HepG2 (cell line): Measurements from ENCODE around the gene TMEM80. TPM values are rescaled to one million over a fixed set of nuclear protein-coding genes. Genes with fewer than 3 reads are reported as not detected.

Experiments
- ATAC-seq: fragments of 200-7000 bp; cut with Tn5 transposase; 3 replicates; pipeline ENCODE4 v1.9.1; 2020; ENCODE audit warnings: mild to moderate bottlenecking, moderate library complexity
- BruUV-seq: library from RNA; stranded (reverse); fragments of 400-500 nt; replicated peaks from 2 replicates; lab custom pipeline; 2021; lab: Mats Ljungman, UMichigan
- CTCF ChIA-PET: fragments of 300-600 bp; formaldehyde crosslinking; extraction: SDS; loops from one replicate; lab custom pipeline; 2021; ENCODE audit warnings: low total read pairs, inconsistent platforms, low intra/inter-chr PET ratio; lab: Yijun Ruan, JAX
- POLR2A ChIA-PET: fragments of 350-600 bp; sonication (Branson Sonifier 250); formaldehyde crosslinking; loops from one replicate; lab custom pipeline; 2020; ENCODE audit warnings: antibody characterized with exemption, inconsistent platforms; lab: Yijun Ruan, JAX
- DNase-seq: peaks from one replicate; pipeline ENCODE4 v3.0.0-alpha.2; 2015; ENCODE audit warnings: low spot score
- FAIRE-seq: peaks from 3 replicates; lab custom pipeline; 2011; peaks lifted over from hg19 to GRCh38; lab: Jason Lieb, UNC
- H2AFZ ChIP-seq: one replicate; pipeline ENCODE4 v1.6.1; 2011; ENCODE audit warnings: low read length, inconsistent platforms
- H3K27ac ChIP-seq: fragments of 300-600 bp; 3 replicates; pipeline ENCODE4 v1.8.0; 2011; ENCODE audit warnings: mixed run types, mild to moderate bottlenecking, mixed read lengths, low read length, inconsistent platforms; ENCODE audit not compliant: insufficient read depth; ENCODE audit errors: extremely low read length
- H3K27me3 ChIP-seq, 2 experiments: fragments of 200-600 bp in 1 of 2; 2 replicates in 1 of 2; 3 replicates in 1 of 2; pipeline versions ENCODE4 v1.6.0 to v1.8.0; 2011; ENCODE audit warnings: low read length in 2 of 2, mild to moderate bottlenecking in 2 of 2, moderate library complexity in 2 of 2, inconsistent platforms in 1 of 2; ENCODE audit not compliant: insufficient read depth in 2 of 2, control insufficient read depth in 1 of 2
- H3K36me3 ChIP-seq, 2 experiments: fragments of 200-600 bp in 1 of 2; replicated peaks in 1 of 2; 2 replicates in 1 of 2; 3 replicates in 1 of 2; pipeline versions ENCODE4 v1.5.1 to v1.8.0; 2011; ENCODE audit warnings: low read length in 2 of 2, inconsistent platforms in 1 of 2; ENCODE audit not compliant: insufficient read depth in 2 of 2, control insufficient read depth in 1 of 2
- H3K4me1 ChIP-seq: 2 replicates; pipeline ENCODE4 v1.5.1; 2012; ENCODE audit warnings: low read length, inconsistent platforms; ENCODE audit not compliant: insufficient read depth
- H3K4me2 ChIP-seq: 2 replicates; pipeline ENCODE4 v1.6.0; 2011; ENCODE audit warnings: low read depth, low read length, inconsistent platforms
- H3K4me3 ChIP-seq, 3 experiments: fragments of 200-600 bp in 1 of 3; sonication (generic), shearing (Covaris generic) in 1 of 3; replicated peaks in 1 of 3; 2 replicates each; pipeline ENCODE4 v1.5.1; 2011 to 2016; ENCODE audit warnings: low read length in 3 of 3, inconsistent platforms in 2 of 3, low read depth in 2 of 3, mild to moderate bottlenecking in 2 of 3, control low read depth in 1 of 3, mixed read lengths in 1 of 3; ENCODE audit not compliant: insufficient read depth in 1 of 3
- H3K79me2 ChIP-seq: one replicate; pipeline ENCODE4 v1.6.1; 2011; ENCODE audit warnings: low read length, inconsistent platforms; ENCODE audit not compliant: insufficient read depth
- H3K9ac ChIP-seq: 2 replicates; pipeline ENCODE4 v1.6.0; 2011; ENCODE audit warnings: mild to moderate bottlenecking, low read depth, low read length, inconsistent platforms; ENCODE audit not compliant: insufficient read depth
- H3K9me3 ChIP-seq: 2 replicates; pipeline ENCODE4 v1.5.1; 2012; ENCODE audit warnings: mild to moderate bottlenecking, low read length
- H4K20me1 ChIP-seq: 2 replicates; pipeline ENCODE4 v1.6.0; 2011; ENCODE audit warnings: inconsistent platforms, mild to moderate bottlenecking, low read length, moderate library complexity; ENCODE audit not compliant: insufficient read depth
- HNF4A ChIP-seq: sonication (generic); formaldehyde crosslinking; IDR thresholded peaks from 2 replicates; pipeline ENCODE4 v1.4.0; 2020; ENCODE audit warnings: missing genetic modification reagents
- SAP130 ChIP-seq: IDR thresholded peaks from 2 replicates; pipeline ENCODE4 v1.6.1; 2016; ENCODE audit warnings: low read depth
- ZFP82 ChIP-seq: sonication (generic); formaldehyde crosslinking; IDR thresholded peaks from 2 replicates; pipeline ENCODE4 v1.5.1; 2020; ENCODE audit warnings: mild to moderate bottlenecking, missing genetic modification reagents, borderline replicate concordance
- ZFY ChIP-seq: sonication (generic); formaldehyde crosslinking; IDR thresholded peaks from 2 replicates; pipeline ENCODE4 v1.4.0; 2020; ENCODE audit warnings: missing genetic modification reagents
- ZNF18 ChIP-seq: sonication (generic); formaldehyde crosslinking; IDR thresholded peaks from 2 replicates; pipeline ENCODE4 v1.8.0; 2022; ENCODE audit warnings: mild to moderate bottlenecking, missing genetic modification reagents; ENCODE audit not compliant: insufficient replicate concordance
- whole genome bisulfite sequencing: methylation state at CpG from one replicate; pipeline ENCODE4 v1.1.6; 2017; ENCODE audit warnings: low lambda C conversion rate; 5-methylcytosine and 5-hydroxymethylcytosine counted together
- in situ Hi-C: cut with HindIII; loops from 2 replicates; pipeline ENCODE4 v1.10.0; 2017; ENCODE audit warnings: low pct_unique_long_range_greater_than_20kb; ENCODE audit not compliant: extremely low pct_ligation_motif_present
- intact Hi-C: fragments of 100-400 bp; cut with micrococcal nuclease; formaldehyde crosslinking; loops from one replicate; pipeline ENCODE4 v1.10.0; 2022; ENCODE audit not compliant: unreplicated experiment
- polyA plus RNA-seq, 8 experiments: library from polyadenylated mRNA; depleted of rRNA in 3 of 8; stranded (reverse) in 7 of 8; unstranded in 1 of 8; fragments of >200 nt; fragmentation: Illumina TruSeq in 4 of 8; extraction: Trizol in 4 of 8; gene quantifications; 2 replicates each; pipeline versions ENCODE4 v1.2.1 to v1.2.3, GENCODE V29; 2011 to 2016; ENCODE audit warnings: low read depth in 4 of 8, missing spikeins in 1 of 8, mixed read lengths in 1 of 8; ENCODE audit not compliant: insufficient read depth in 1 of 8
- total RNA-seq, 5 experiments: library from RNA; depleted of rRNA; stranded (reverse); fragments of >200 nt; fragmentation: Illumina TruSeq; extraction: Trizol; gene quantifications; 2 replicates each; pipeline ENCODE4 v1.2.3, GENCODE V29; 2016; ENCODE audit warnings: low read depth in 1 of 5
- TF ChIP-seq, protein P1 (sequence below): IDR thresholded peaks from 2 replicates; pipeline ENCODE4 v1.6.1; 2016; ENCODE audit warnings: low read depth, control low read depth

TMEM80 gene
- total and polyA plus RNA-seq, 2 of the 13 experiments (the other 11 are each of a cell fraction or from before 2014, with no cell fraction given), result 5.6 to 17.1 TPM

DNA sequence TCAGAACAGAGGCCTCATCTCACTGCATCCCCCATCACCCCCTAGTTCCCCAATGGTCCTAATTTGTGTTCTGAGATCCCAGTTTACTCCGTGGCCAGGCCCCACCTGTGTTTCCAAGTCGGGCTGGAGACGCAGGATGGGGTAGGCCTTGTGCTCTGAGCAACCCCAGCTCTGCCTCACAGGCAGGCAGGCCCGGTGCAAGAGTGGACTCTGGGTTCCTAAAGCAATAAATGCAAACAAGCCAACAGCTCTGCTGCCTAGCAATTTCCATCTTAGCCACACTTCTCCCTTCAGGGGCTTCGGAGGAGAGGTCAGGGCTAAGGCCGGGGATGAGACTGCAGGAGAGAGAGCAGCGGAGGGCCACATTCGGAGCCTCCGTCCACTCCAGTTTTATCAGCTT is 7.9 kb downstream of the TMEM80 start:
- peaks cover 29% of the 10 kb centered on the region for H3K79me2 ChIP-seq
- in situ Hi-C loops (no loop called here), intact Hi-C loops (loop anchor here (10.0 kb wide), 1 partner anchor 49 kb away; no protein-coding TSS in a partner anchor)
- FAIRE-seq (no peak), DNase-seq (no peak), ATAC-seq (no peak)
- H3K36me3 ChIP-seq, result peaks cover 2 to 8% of the 10 kb centered on the region in 2 experiments; a peak in 4 of 5 replicates
- peak overlapping the region; percentile 46; the same call in 1 of the 2 replicates for H3K9ac ChIP-seq
- CTCF ChIA-PET, result no interaction called here
- peaks cover 66% of the 10 kb centered on the region for H3K4me1 ChIP-seq
- peak overlapping the region; percentile 82 for H3K4me2 ChIP-seq
- H2AFZ ChIP-seq, result no peak overlapping the region
- H3K9me3 ChIP-seq, result no peaks in the 10 kb centered on the region
- TF ChIP-seq HNF4A (CRISPR knock-in tag), result peak; percentile 35
- 0 out of 2 replicates have a peak, but pooled peaks have one; percentile 21 for TF ChIP-seq ZFY (CRISPR knock-in tag)
- TF ChIP-seq SAP130 (CRISPR knock-in tag), result peak; percentile 13; the same call in 1 of the 2 replicates
- 0 out of 2 replicates have a peak, but pooled peaks have one; percentile 6 for TF ChIP-seq ZFP82 (CRISPR knock-in tag)
- TF ChIP-seq, protein P1, sequence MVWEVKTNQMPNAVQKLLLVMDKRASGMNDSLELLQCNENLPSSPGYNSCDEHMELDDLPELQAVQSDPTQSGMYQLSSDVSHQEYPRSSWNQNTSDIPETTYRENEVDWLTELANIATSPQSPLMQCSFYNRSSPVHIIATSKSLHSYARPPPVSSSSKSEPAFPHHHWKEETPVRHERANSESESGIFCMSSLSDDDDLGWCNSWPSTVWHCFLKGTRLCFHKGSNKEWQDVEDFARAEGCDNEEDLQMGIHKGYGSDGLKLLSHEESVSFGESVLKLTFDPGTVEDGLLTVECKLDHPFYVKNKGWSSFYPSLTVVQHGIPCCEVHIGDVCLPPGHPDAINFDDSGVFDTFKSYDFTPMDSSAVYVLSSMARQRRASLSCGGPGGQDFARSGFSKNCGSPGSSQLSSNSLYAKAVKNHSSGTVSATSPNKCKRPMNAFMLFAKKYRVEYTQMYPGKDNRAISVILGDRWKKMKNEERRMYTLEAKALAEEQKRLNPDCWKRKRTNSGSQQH (CRISPR knock-in tag), result no peak
- TF ChIP-seq ZNF18, result no peak
- peak overlapping the region; percentile 96 for H3K27ac ChIP-seq
- H4K20me1 ChIP-seq, result no peaks in the 10 kb centered on the region
- WGBS, result 76% methylated on average over 9 of the region's 9 CpGs
- POLR2A ChIA-PET, result interaction anchor here (1.7 to 7.9 kb wide), 4 partner anchors 7 to 143 kb away, joined by 7 to 203 read pairs (median 108); partner anchors contain the start of genes DEAF1, LMNTD2, RASSF7 and TMEM80
- H3K27me3 ChIP-seq, result no peaks in the 10 kb centered on the region; a peak in 1 of 5 replicates
- TSS peak; percentile 37 for BruUV-seq
- no peak overlapping the region for H3K4me3 ChIP-seq
